Activated naive CD4-positive, alpha-beta T cell treated with anti-CD3 and anti-CD28 coated beads for 36 hours (primary cell): ENCODE measurements around the gene TKT. TPM values are rescaled to one million over a fixed set of nuclear protein-coding genes. Genes with fewer than 3 reads are reported as not detected.

Source experiments
- CTCF ChIA-PET: fragments of 350-600 bp; sonication (Branson Sonifier 250); formaldehyde crosslinking; loops from one replicate; lab custom pipeline; 2021; ENCODE audit warnings: antibody characterized with exemption; lab: Charles Lee
- DNase-seq: peaks from one replicate; pipeline ENCODE4 v3.0.0-alpha.2; 2020
- H3K27ac Mint-ChIP-seq: one replicate; pipeline ENCODE4 v1.8.0; 2021; ENCODE audit warnings: mild to moderate bottlenecking, mixed read lengths
- H3K27me3 Mint-ChIP-seq: one replicate; pipeline ENCODE4 v1.8.0; 2021; ENCODE audit warnings: low read depth, mixed read lengths
- H3K36me3 Mint-ChIP-seq: one replicate; pipeline ENCODE4 v1.8.0; 2021; ENCODE audit warnings: low read depth, mixed read lengths
- H3K4me1 Mint-ChIP-seq: one replicate; pipeline ENCODE4 v1.8.0; 2021; ENCODE audit warnings: low read depth, mixed read lengths
- H3K4me3 Mint-ChIP-seq: one replicate; pipeline ENCODE4 v1.8.0; 2021; ENCODE audit warnings: mild to moderate bottlenecking, moderate library complexity, mixed read lengths
- H3K9me3 Mint-ChIP-seq: one replicate; pipeline ENCODE4 v1.8.0; 2021; ENCODE audit warnings: mixed read lengths
- intact Hi-C: fragments of 100-400 bp; cut with micrococcal nuclease; formaldehyde crosslinking; loops from one replicate; pipeline ENCODE4 v1.15.1; 2023
- total RNA-seq, 2 experiments: library from RNA; stranded (reverse); gene quantifications; one replicate each; pipeline ENCODE4 v1.2.3, GENCODE V29; 2021

The TKT gene
- total RNA-seq, 2 experiments from 2014 or later = 316 to 322 TPM

GRCh38 chr3:53198256-53198977 lies 57.4 kb downstream of the TKT start:
- intact Hi-C loops = no loop called here
- Mint-ChIP-seq H3K4me3 (no peak overlapping the region), H3K36me3 (no peaks in the 10 kb centered on the region), H3K27ac (no peak overlapping the region), H3K27me3 (no peaks in the 10 kb centered on the region), H3K9me3 (no peaks in the 10 kb centered on the region), H3K4me1 (peaks cover 3% of the 10 kb centered on the region)
- CTCF ChIA-PET = interaction anchor here (1.0 to 7.1 kb wide), 7 partner anchors 9 to 94 kb away, joined by 3 to 160 read pairs (median 4); no protein-coding TSS in a partner anchor
- DNase-seq = no peak

- Mint-ChIP-seq H3K4me3 (peak overlapping the region; percentile 11), H3K27ac (no peak overlapping the region), H3K27me3 (no peaks in the 10 kb centered on the region), H3K4me1 (peaks cover 3% of the 10 kb centered on the region), H3K36me3 (no peaks in the 10 kb centered on the region), H3K9me3 (no peaks in the 10 kb centered on the region)
- CTCF ChIA-PET = interaction anchor here (0.7 to 7.1 kb wide), 31 partner anchors 8 to 346 kb away, joined by 3 to 160 read pairs (median 4); no protein-coding TSS in a partner anchor
- DNase-seq = peak; percentile 67
- intact Hi-C loops = loop anchor here (1.0 to 2.0 kb wide), 5 partner anchors 62 to 454 kb away; partner anchors contain the start of gene RFT1
Measured at GRCh38 chr3:53196575-53197407, 59.0 kb downstream of the TKT start.

- Mint-ChIP-seq H3K9me3 (no peaks in the 10 kb centered on the region), H3K4me1 (peaks cover 3% of the 10 kb centered on the region), H3K27ac (no peak overlapping the region), H3K4me3 (no peak overlapping the region), H3K36me3 (no peaks in the 10 kb centered on the region), H3K27me3 (no peaks in the 10 kb centered on the region)
- CTCF ChIA-PET = interaction anchor here (0.6 to 7.1 kb wide), 32 partner anchors 8 to 345 kb away, joined by 3 to 160 read pairs (median 3); no protein-coding TSS in a partner anchor
- DNase-seq = peak; percentile 59
- intact Hi-C loops = loop anchor here (1.0 to 2.0 kb wide), 4 partner anchors 62 to 453 kb away; no protein-coding TSS in a partner anchor
Measured at GRCh38 chr3:53195602-53196574, 59.9 kb downstream of the TKT start.

- Mint-ChIP-seq H3K9me3 (no peaks in the 10 kb centered on the region), H3K36me3 (peaks cover 2% of the 10 kb centered on the region), H3K27ac (no peak overlapping the region), H3K4me1 (peaks cover 3% of the 10 kb centered on the region), H3K4me3 (no peak overlapping the region), H3K27me3 (no peaks in the 10 kb centered on the region)
- intact Hi-C loops = no loop called here
- CTCF ChIA-PET = interaction anchor here (0.7 to 7.1 kb wide), 13 partner anchors 9 to 301 kb away, joined by 3 to 160 read pairs (median 5); no protein-coding TSS in a partner anchor
- no peak for DNase-seq
Measured at GRCh38 chr3:53195066-53195450, 60.8 kb downstream of the TKT start.

- Mint-ChIP-seq H3K27me3 (no peaks in the 10 kb centered on the region), H3K36me3 (peaks cover 3% of the 10 kb centered on the region), H3K4me3 (no peak overlapping the region), H3K27ac (no peak overlapping the region), H3K4me1 (peaks cover 3% of the 10 kb centered on the region), H3K9me3 (no peaks in the 10 kb centered on the region)
- no peak for DNase-seq
- intact Hi-C loops = no loop called here
- CTCF ChIA-PET = interaction anchor here (0.7 to 7.1 kb wide), 7 partner anchors 47 to 301 kb away, joined by 3 to 160 read pairs (median 9); no protein-coding TSS in a partner anchor
Measured at GRCh38 chr3:53194210-53195065, 61.4 kb downstream of the TKT start.

- intact Hi-C loops = no loop called here
- DNase-seq = no peak
- H3K4me1 Mint-ChIP-seq = peaks cover 3% of the 10 kb centered on the region
- CTCF ChIA-PET = interaction anchor here (0.6 to 5.5 kb wide), 6 partner anchors 56 to 425 kb away, joined by 3 to 88 read pairs (median 4); no protein-coding TSS in a partner anchor
- no peaks in the 10 kb centered on the region for H3K9me3 Mint-ChIP-seq
- no peaks in the 10 kb centered on the region for H3K27me3 Mint-ChIP-seq
- H3K27ac Mint-ChIP-seq = no peak overlapping the region
- peaks cover 3% of the 10 kb centered on the region for H3K36me3 Mint-ChIP-seq
- H3K4me3 Mint-ChIP-seq = no peak overlapping the region
Measured at GRCh38 chr3:53193466-53194209, 62.2 kb downstream of the TKT start.

- no peak overlapping the region for H3K27ac Mint-ChIP-seq
- peaks cover 3% of the 10 kb centered on the region for H3K4me1 Mint-ChIP-seq
- intact Hi-C loops = no loop called here
- DNase-seq = no peak
- no peak overlapping the region for H3K4me3 Mint-ChIP-seq
- no peaks in the 10 kb centered on the region for H3K9me3 Mint-ChIP-seq
- peaks cover 3% of the 10 kb centered on the region for H3K36me3 Mint-ChIP-seq
- H3K27me3 Mint-ChIP-seq = no peaks in the 10 kb centered on the region
- CTCF ChIA-PET = interaction anchor here (0.9 to 1.6 kb wide), 7 partner anchors 29 to 82 kb away, joined by 3 to 4 read pairs (median 3); no protein-coding TSS in a partner anchor
Measured at GRCh38 chr3:53192608-53193007, 63.2 kb downstream of the TKT start.

- Mint-ChIP-seq H3K9me3 (no peaks in the 10 kb centered on the region), H3K27ac (no peak overlapping the region), H3K4me3 (no peak overlapping the region), H3K27me3 (no peaks in the 10 kb centered on the region), H3K36me3 (peaks cover 3% of the 10 kb centered on the region), H3K4me1 (peaks cover 3% of the 10 kb centered on the region)
- no peak for DNase-seq
- intact Hi-C loops = no loop called here
- CTCF ChIA-PET = interaction anchor here (1.0 to 1.6 kb wide), 5 partner anchors 57 to 82 kb away, joined by 3 to 4 read pairs (median 4); no protein-coding TSS in a partner anchor
Measured at GRCh38 chr3:53191836-53192480, 63.9 kb downstream of the TKT start.

- Mint-ChIP-seq H3K4me1 (peaks cover 3% of the 10 kb centered on the region), H3K27me3 (no peaks in the 10 kb centered on the region), H3K36me3 (peaks cover 3% of the 10 kb centered on the region), H3K4me3 (no peak overlapping the region), H3K27ac (no peak overlapping the region), H3K9me3 (no peaks in the 10 kb centered on the region)
- CTCF ChIA-PET = interaction anchor here (0.7 to 1.1 kb wide), 2 partner anchors 57 to 78 kb away, joined by 3 read pairs; no protein-coding TSS in a partner anchor
- intact Hi-C loops = no loop called here
- DNase-seq = no peak
Measured at GRCh38 chr3:53190659-53191058, 65.2 kb downstream of the TKT start.

- Mint-ChIP-seq H3K4me1 (no peaks in the 10 kb centered on the region), H3K27ac (no peak overlapping the region), H3K4me3 (no peak overlapping the region), H3K27me3 (no peaks in the 10 kb centered on the region), H3K9me3 (no peaks in the 10 kb centered on the region), H3K36me3 (peaks cover 5% of the 10 kb centered on the region)
- intact Hi-C loops = no loop called here
- DNase-seq = no peak
- CTCF ChIA-PET = no interaction called here
Measured at GRCh38 chr3:53189276-53189675, 66.5 kb downstream of the TKT start.
